HepG2 (cell line): Measurements from ENCODE around the gene RPAP2. TPM values are rescaled to one million over a fixed set of nuclear protein-coding genes. Genes with fewer than 3 reads are reported as not detected.

Experiments used
- ATAC-seq: fragments of 200-7000 bp; cut with Tn5 transposase; 3 replicates; pipeline ENCODE4 v1.9.1; 2020; ENCODE audit warnings: mild to moderate bottlenecking, moderate library complexity
- BruUV-seq: library from RNA; stranded (reverse); fragments of 400-500 nt; replicated peaks from 2 replicates; lab custom pipeline; 2021; lab: Mats Ljungman, UMichigan
- CTCF ChIA-PET: fragments of 300-600 bp; formaldehyde crosslinking; extraction: SDS; loops from one replicate; lab custom pipeline; 2021; ENCODE audit warnings: low total read pairs, inconsistent platforms, low intra/inter-chr PET ratio; lab: Yijun Ruan, JAX
- POLR2A ChIA-PET: fragments of 350-600 bp; sonication (Branson Sonifier 250); formaldehyde crosslinking; loops from one replicate; lab custom pipeline; 2020; ENCODE audit warnings: antibody characterized with exemption, inconsistent platforms; lab: Yijun Ruan, JAX
- DNase-seq: peaks from one replicate; pipeline ENCODE4 v3.0.0-alpha.2; 2015; ENCODE audit warnings: low spot score
- FAIRE-seq: peaks from 3 replicates; lab custom pipeline; 2011; peaks lifted over from hg19 to GRCh38; lab: Jason Lieb, UNC
- H2AFZ ChIP-seq: one replicate; pipeline ENCODE4 v1.6.1; 2011; ENCODE audit warnings: low read length, inconsistent platforms
- H3K27ac ChIP-seq: fragments of 300-600 bp; 3 replicates; pipeline ENCODE4 v1.8.0; 2011; ENCODE audit warnings: mixed run types, mild to moderate bottlenecking, mixed read lengths, low read length, inconsistent platforms; ENCODE audit not compliant: insufficient read depth; ENCODE audit errors: extremely low read length
- H3K27me3 ChIP-seq, 2 experiments: fragments of 200-600 bp in 1 of 2; 2 replicates in 1 of 2; 3 replicates in 1 of 2; pipeline versions ENCODE4 v1.6.0 to v1.8.0; 2011; ENCODE audit warnings: low read length in 2 of 2, mild to moderate bottlenecking in 2 of 2, moderate library complexity in 2 of 2, inconsistent platforms in 1 of 2; ENCODE audit not compliant: insufficient read depth in 2 of 2, control insufficient read depth in 1 of 2
- H3K36me3 ChIP-seq, 2 experiments: fragments of 200-600 bp in 1 of 2; replicated peaks in 1 of 2; 2 replicates in 1 of 2; 3 replicates in 1 of 2; pipeline versions ENCODE4 v1.5.1 to v1.8.0; 2011; ENCODE audit warnings: low read length in 2 of 2, inconsistent platforms in 1 of 2; ENCODE audit not compliant: insufficient read depth in 2 of 2, control insufficient read depth in 1 of 2
- H3K4me1 ChIP-seq: 2 replicates; pipeline ENCODE4 v1.5.1; 2012; ENCODE audit warnings: low read length, inconsistent platforms; ENCODE audit not compliant: insufficient read depth
- H3K4me2 ChIP-seq: 2 replicates; pipeline ENCODE4 v1.6.0; 2011; ENCODE audit warnings: low read depth, low read length, inconsistent platforms
- H3K4me3 ChIP-seq, 3 experiments: fragments of 200-600 bp in 1 of 3; sonication (generic), shearing (Covaris generic) in 1 of 3; replicated peaks in 1 of 3; 2 replicates each; pipeline ENCODE4 v1.5.1; 2011 to 2016; ENCODE audit warnings: low read length in 3 of 3, inconsistent platforms in 2 of 3, low read depth in 2 of 3, mild to moderate bottlenecking in 2 of 3, control low read depth in 1 of 3, mixed read lengths in 1 of 3; ENCODE audit not compliant: insufficient read depth in 1 of 3
- H3K79me2 ChIP-seq: one replicate; pipeline ENCODE4 v1.6.1; 2011; ENCODE audit warnings: low read length, inconsistent platforms; ENCODE audit not compliant: insufficient read depth
- H3K9ac ChIP-seq: 2 replicates; pipeline ENCODE4 v1.6.0; 2011; ENCODE audit warnings: mild to moderate bottlenecking, low read depth, low read length, inconsistent platforms; ENCODE audit not compliant: insufficient read depth
- H3K9me3 ChIP-seq: 2 replicates; pipeline ENCODE4 v1.5.1; 2012; ENCODE audit warnings: mild to moderate bottlenecking, low read length
- H4K20me1 ChIP-seq: 2 replicates; pipeline ENCODE4 v1.6.0; 2011; ENCODE audit warnings: inconsistent platforms, mild to moderate bottlenecking, low read length, moderate library complexity; ENCODE audit not compliant: insufficient read depth
- CBX2 ChIP-seq, 2 experiments: fragments of 200-600 bp in 1 of 2; sonication (generic); formaldehyde crosslinking in 1 of 2; IDR thresholded peaks; 2 replicates each; pipeline versions ENCODE4 v1.7.0 to v1.8.1; 2018 to 2022; ENCODE audit warnings: low read depth in 2 of 2, low read length in 1 of 2, mild to moderate bottlenecking in 1 of 2, missing genetic modification reagents in 1 of 2
- ETV5 ChIP-seq: IDR thresholded peaks from 2 replicates; pipeline ENCODE4 v1.6.1; 2018; ENCODE audit warnings: missing biosample characterization, missing genetic modification reagents, inconsistent platforms, borderline replicate concordance
- NAIF1 ChIP-seq: sonication (generic); formaldehyde crosslinking; IDR thresholded peaks from 2 replicates; pipeline ENCODE4 v1.5.0; 2020; ENCODE audit warnings: mild to moderate bottlenecking, missing genetic modification reagents, borderline replicate concordance
- NCOA1 ChIP-seq: sonication (generic); formaldehyde crosslinking; IDR thresholded peaks from 2 replicates; pipeline ENCODE4 v1.9.0; 2021; ENCODE audit warnings: missing genetic modification reagents
- ZNF282 ChIP-seq: fragments of 450-650 bp; IDR thresholded peaks from 2 replicates; pipeline ENCODE4 v1.6.1; 2018; ENCODE audit not compliant: partially characterized antibody
- WGBS: methylation state at CpG from one replicate; pipeline ENCODE4 v1.1.6; 2017; ENCODE audit warnings: low lambda C conversion rate; 5-methylcytosine and 5-hydroxymethylcytosine counted together
- in situ Hi-C: cut with HindIII; loops from 2 replicates; pipeline ENCODE4 v1.10.0; 2017; ENCODE audit warnings: low pct_unique_long_range_greater_than_20kb; ENCODE audit not compliant: extremely low pct_ligation_motif_present
- intact Hi-C: fragments of 100-400 bp; cut with micrococcal nuclease; formaldehyde crosslinking; loops from one replicate; pipeline ENCODE4 v1.10.0; 2022; ENCODE audit not compliant: unreplicated experiment
- polyA plus RNA-seq, 8 experiments: library from polyadenylated mRNA; depleted of rRNA in 3 of 8; stranded (reverse) in 7 of 8; unstranded in 1 of 8; fragments of >200 nt; fragmentation: Illumina TruSeq in 4 of 8; extraction: Trizol in 4 of 8; gene quantifications; 2 replicates each; pipeline versions ENCODE4 v1.2.1 to v1.2.3, GENCODE V29; 2011 to 2016; ENCODE audit warnings: low read depth in 4 of 8, missing spikeins in 1 of 8, mixed read lengths in 1 of 8; ENCODE audit not compliant: insufficient read depth in 1 of 8
- total RNA-seq, 5 experiments: library from RNA; depleted of rRNA; stranded (reverse); fragments of >200 nt; fragmentation: Illumina TruSeq; extraction: Trizol; gene quantifications; 2 replicates each; pipeline ENCODE4 v1.2.3, GENCODE V29; 2016; ENCODE audit warnings: low read depth in 1 of 5
- TF ChIP-seq, protein P1 (sequence below): fragments of 450-650 bp; IDR thresholded peaks from 2 replicates; pipeline ENCODE4 v1.6.1; 2016

The RPAP2 gene
- total and polyA plus RNA-seq, 2 of the 13 experiments (the other 11 are each of a cell fraction or from before 2014, with no cell fraction given) = 10.0 to 34.8 TPM

DNA sequence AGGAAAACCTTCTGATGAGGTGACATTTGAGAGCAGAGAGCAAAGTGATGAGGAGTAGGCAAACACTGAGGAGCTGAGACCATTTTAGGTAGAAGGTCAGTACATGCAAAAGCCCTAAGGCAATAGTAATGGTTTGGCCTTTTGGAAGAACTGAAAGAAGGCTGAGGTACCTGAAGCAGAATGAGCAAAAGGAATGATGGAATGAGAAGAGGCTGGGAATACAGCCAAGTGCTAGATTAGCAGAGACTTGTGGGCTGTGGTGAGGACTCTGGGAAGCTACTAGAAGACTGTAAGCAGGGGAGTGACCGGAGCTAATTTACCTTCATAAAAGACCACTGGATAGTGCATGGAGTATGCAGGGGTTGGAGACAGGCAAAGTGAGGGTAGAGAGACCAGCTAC is 110.0 kb downstream of the RPAP2 start (continued):
- TF ChIP-seq, protein P1, sequence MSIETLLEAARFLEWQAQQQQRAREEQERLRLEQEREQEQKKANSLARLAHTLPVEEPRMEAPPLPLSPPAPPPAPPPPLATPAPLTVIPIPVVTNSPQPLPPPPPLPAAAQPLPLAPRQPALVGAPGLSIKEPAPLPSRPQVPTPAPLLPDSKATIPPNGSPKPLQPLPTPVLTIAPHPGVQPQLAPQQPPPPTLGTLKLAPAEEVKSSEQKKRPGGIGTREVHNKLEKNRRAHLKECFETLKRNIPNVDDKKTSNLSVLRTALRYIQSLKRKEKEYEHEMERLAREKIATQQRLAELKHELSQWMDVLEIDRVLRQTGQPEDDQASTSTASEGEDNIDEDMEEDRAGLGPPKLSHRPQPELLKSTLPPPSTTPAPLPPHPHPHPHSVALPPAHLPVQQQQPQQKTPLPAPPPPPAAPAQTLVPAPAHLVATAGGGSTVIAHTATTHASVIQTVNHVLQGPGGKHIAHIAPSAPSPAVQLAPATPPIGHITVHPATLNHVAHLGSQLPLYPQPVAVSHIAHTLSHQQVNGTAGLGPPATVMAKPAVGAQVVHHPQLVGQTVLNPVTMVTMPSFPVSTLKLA = no peak
- TF ChIP-seq CBX2 (IDR thresholded peaks at IDR 0.05; ENCODE audit: low read depth, low read length) (no peak), CBX2 (CRISPR knock-in tag; IDR thresholded peaks at IDR 0.05; ENCODE audit: low read depth) (no peak)

DNA sequence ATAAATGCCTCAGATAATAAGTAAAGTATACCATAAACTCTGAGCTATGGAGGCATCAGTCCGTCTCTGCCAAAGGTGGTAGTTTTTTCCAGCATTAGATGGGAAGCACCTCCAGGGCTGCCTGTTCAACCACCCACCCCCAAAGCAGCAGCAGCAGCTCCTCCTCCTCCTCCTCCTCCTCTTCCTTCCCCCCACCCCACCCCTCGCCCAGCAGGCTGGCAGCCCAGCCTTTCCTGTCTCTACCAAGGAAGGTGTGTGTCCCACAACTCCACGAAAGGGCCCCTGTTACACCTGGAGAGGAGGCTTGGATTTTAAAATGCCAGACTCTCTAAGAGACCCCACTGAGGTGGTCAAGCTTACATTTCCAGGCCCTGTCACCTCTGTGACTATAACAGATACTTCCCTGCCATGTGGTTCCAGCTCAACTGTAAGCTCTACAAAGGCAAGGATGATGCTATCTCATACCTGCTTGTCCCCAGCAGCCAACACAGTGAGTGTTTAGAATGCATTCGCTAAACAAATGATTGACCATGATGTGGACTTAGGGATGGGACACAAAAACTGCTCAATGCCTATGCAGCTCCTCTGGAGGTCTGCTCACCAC is 111.2 kb downstream of the RPAP2 start:
- no peak for DNase-seq
- intact Hi-C loops = no loop called here
- Histone ChIP-seq H3K9ac (no peak overlapping the region), H3K4me3 (no peak overlapping the region), H3K27me3 (no peaks in the 10 kb centered on the region), H3K79me2 (no peaks in the 10 kb centered on the region), H4K20me1 (no peaks in the 10 kb centered on the region), H3K4me1 (no peaks in the 10 kb centered on the region), H3K4me2 (no peak overlapping the region), H3K36me3 (no peaks in the 10 kb centered on the region), H3K9me3 (no peaks in the 10 kb centered on the region), H3K27ac (no peak overlapping the region), H2AFZ (no peak overlapping the region)
- CTCF ChIA-PET = no interaction called here
- POLR2A ChIA-PET = no interaction called here
- BruUV-seq = no TSS peak
- FAIRE-seq = no peak
- no peak for TF ChIP-seq NCOA1 (CRISPR knock-in tag)
- TF ChIP-seq ETV5 = no peak
- TF ChIP-seq ZNF282 = no peak
- no peak for TF ChIP-seq NAIF1 (CRISPR knock-in tag)
- ATAC-seq = no peak
- WGBS = 45% methylated on average over 4 of the region's 4 CpGs
- in situ Hi-C loops = no loop called here
